Karpas-422 (cell line): ENCODE results near the gene NHSL1. TPM values are rescaled to one million over a fixed set of nuclear protein-coding genes. Genes with fewer than 3 reads are reported as not detected.

Experiments used
- DNase-seq: peaks from one replicate; pipeline ENCODE4 v3.0.0-alpha.2; 2015
- H2AFZ ChIP-seq: fragments of 200-600 bp; sonication (generic); 2 replicates; pipeline ENCODE4 v1.6.1; 2014; ENCODE audit warnings: antibody characterized with exemption, low read length, mixed read lengths
- H3K27ac ChIP-seq: fragments of 200-600 bp; sonication (generic); 2 replicates; pipeline ENCODE4 v1.5.1; 2014; ENCODE audit warnings: mild to moderate bottlenecking, low read length, moderate library complexity
- H3K27me3 ChIP-seq: fragments of 200-600 bp; sonication (generic); 2 replicates; pipeline ENCODE4 v1.6.1; 2014; ENCODE audit warnings: low read length, mixed read lengths
- H3K36me3 ChIP-seq: fragments of 200-600 bp; sonication (generic); 2 replicates; pipeline ENCODE4 v1.6.1; 2014; ENCODE audit warnings: low read length, mixed read lengths; ENCODE audit not compliant: insufficient read depth
- H3K4me1 ChIP-seq: fragments of 200-600 bp; sonication (generic); 2 replicates; pipeline ENCODE4 v1.6.1; 2014; ENCODE audit warnings: mild to moderate bottlenecking, low read length, mixed read lengths
- H3K4me2 ChIP-seq: fragments of 200-600 bp; sonication (generic); 2 replicates; pipeline ENCODE4 v1.6.1; 2014; ENCODE audit warnings: low read length, low read depth, mild to moderate bottlenecking; ENCODE audit not compliant: poor library complexity, severe bottlenecking
- H3K4me3 ChIP-seq: fragments of 200-600 bp; sonication (generic); 2 replicates; pipeline ENCODE4 v1.5.1; 2014; ENCODE audit warnings: mild to moderate bottlenecking, antibody characterized with exemption, low read length, mixed read lengths
- H3K79me2 ChIP-seq: fragments of 200-600 bp; sonication (generic); 2 replicates; pipeline ENCODE4 v1.6.1; 2014; ENCODE audit warnings: mild to moderate bottlenecking, low read length, mixed read lengths
- H3K9ac ChIP-seq: fragments of 200-600 bp; sonication (generic); 2 replicates; pipeline ENCODE4 v1.6.0; 2014; ENCODE audit warnings: low read length
- H3K9me2 ChIP-seq: fragments of 200-600 bp; sonication (generic), shearing (Covaris generic); replicated peaks from 2 replicates; pipeline ENCODE4 v1.6.0; 2014; ENCODE audit warnings: mild to moderate bottlenecking, low read length, moderate library complexity; ENCODE audit not compliant: insufficient read depth
- H3K9me3 ChIP-seq: fragments of 300-700, 200-600 bp; sonication (generic); 2 replicates; pipeline ENCODE4 v1.6.1; 2014; ENCODE audit warnings: low read length, mixed read lengths
- H4K20me1 ChIP-seq: fragments of 200-600 bp; sonication (generic); 2 replicates; pipeline ENCODE4 v1.6.1; 2014; ENCODE audit warnings: mild to moderate bottlenecking, antibody characterized with exemption, low read length, low read depth; ENCODE audit not compliant: insufficient read depth
- total RNA-seq: library from RNA; depleted of rRNA; stranded (reverse); fragments of >200 nt; shearing (Covaris generic); gene quantifications from 2 replicates; pipeline ENCODE4 v1.2.3, GENCODE V29; 2014; ENCODE audit warnings: low replicate concordance

NHSL1 gene
- total RNA-seq, 1 experiment from 2014 or later, result 2.6 TPM

DNA sequence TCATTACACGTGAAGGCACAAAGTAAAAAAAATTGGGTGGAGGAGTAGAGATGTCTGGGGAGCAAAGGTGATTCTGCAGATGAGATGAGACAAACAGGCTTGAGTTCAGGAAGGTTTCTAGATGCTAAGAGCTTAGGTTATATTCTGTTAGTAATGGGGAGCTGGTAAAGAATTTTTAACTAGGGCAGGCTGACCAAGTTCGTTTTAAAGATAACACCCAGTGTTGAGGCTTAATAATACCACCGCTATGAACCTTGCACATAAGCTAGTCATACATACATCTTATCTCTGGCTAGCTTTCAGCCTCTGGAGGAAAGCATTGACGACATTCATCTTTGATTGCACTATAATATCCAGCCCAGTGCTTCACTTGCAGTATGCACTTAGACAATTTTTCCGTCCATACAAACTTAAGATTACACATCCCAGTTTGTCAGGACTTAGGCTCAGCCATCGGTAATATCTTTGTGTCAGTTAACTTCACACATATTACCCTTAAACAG is 12.1 kb downstream of the NHSL1 start:
- Histone ChIP-seq H3K4me3 (no peak overlapping the region), H3K9ac (no peak overlapping the region), H3K9me2 (no peaks in the 10 kb centered on the region), H3K4me1 (peaks cover 3% of the 10 kb centered on the region; the same call in 1 of the 2 replicates), H2AFZ (no peak overlapping the region), H3K4me2 (no peak overlapping the region), H3K79me2 (no peaks in the 10 kb centered on the region), H3K27me3 (no peaks in the 10 kb centered on the region), H3K27ac (no peak overlapping the region), H4K20me1 (no peaks in the 10 kb centered on the region), H3K36me3 (no peaks in the 10 kb centered on the region), H3K9me3 (no peaks in the 10 kb centered on the region)
- no peak for DNase-seq

- H3K4me2 ChIP-seq, result no peak overlapping the region
- no peak overlapping the region for H2AFZ ChIP-seq
- H3K9me2 ChIP-seq, result no peaks in the 10 kb centered on the region
- no peak for DNase-seq
- H3K9ac ChIP-seq, result no peak overlapping the region
- no peak overlapping the region for H3K27ac ChIP-seq
- H3K36me3 ChIP-seq, result no peaks in the 10 kb centered on the region
- H3K4me1 ChIP-seq, result peaks cover 3% of the 10 kb centered on the region; the same call in 1 of the 2 replicates
- no peaks in the 10 kb centered on the region for H3K9me3 ChIP-seq
- no peaks in the 10 kb centered on the region for H4K20me1 ChIP-seq
- H3K4me3 ChIP-seq, result no peak overlapping the region
- no peaks in the 10 kb centered on the region for H3K79me2 ChIP-seq
- no peaks in the 10 kb centered on the region for H3K27me3 ChIP-seq
Observed at GRCh38 chr6:138486249-138487101, 12.8 kb downstream of the NHSL1 start.

GRCh38 chr6:138485586-138486248 is 13.6 kb downstream of the NHSL1 start:
- Histone ChIP-seq H3K36me3 (no peaks in the 10 kb centered on the region), H3K9me2 (no peaks in the 10 kb centered on the region), H4K20me1 (no peaks in the 10 kb centered on the region), H3K4me3 (no peak overlapping the region), H3K79me2 (no peaks in the 10 kb centered on the region), H3K9ac (no peak overlapping the region), H3K27me3 (no peaks in the 10 kb centered on the region), H3K4me2 (no peak overlapping the region), H3K4me1 (peaks cover 3% of the 10 kb centered on the region; the same call in 1 of the 2 replicates), H2AFZ (no peak overlapping the region), H3K9me3 (no peaks in the 10 kb centered on the region), H3K27ac (no peak overlapping the region)
- no peak for DNase-seq

DNA sequence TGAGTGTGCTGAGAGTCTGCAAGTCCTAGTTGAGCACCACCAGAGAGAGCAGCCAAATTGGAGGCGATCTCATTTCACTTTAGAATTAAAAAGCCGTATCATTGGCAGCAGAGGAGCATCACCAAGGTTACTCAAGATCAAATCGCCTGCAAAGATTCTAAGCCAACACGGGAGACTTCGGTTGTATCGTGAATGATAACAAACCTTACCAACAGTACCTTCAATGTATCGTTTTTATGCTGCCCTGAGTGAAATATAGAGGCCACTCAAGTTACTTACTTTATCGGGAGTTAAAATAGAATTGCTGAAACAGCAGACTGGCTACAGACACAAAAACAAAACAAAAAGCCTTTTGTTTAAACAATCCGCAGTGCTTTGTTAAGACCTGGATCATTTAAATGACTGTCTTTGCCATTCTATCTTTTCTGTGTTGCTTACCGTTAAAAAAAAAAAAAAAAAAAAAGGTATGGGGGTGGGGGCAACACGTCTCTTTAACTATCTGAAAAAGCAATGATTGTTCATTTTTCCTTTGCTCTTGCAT is 14.2 kb downstream of the NHSL1 start:
- Histone ChIP-seq H3K36me3 (no peaks in the 10 kb centered on the region), H3K9me3 (no peaks in the 10 kb centered on the region), H3K4me2 (no peak overlapping the region), H3K27ac (no peak overlapping the region), H4K20me1 (no peaks in the 10 kb centered on the region), H3K9ac (no peak overlapping the region), H3K4me1 (peaks cover 3% of the 10 kb centered on the region; the same call in 1 of the 2 replicates), H3K27me3 (no peaks in the 10 kb centered on the region), H2AFZ (no peak overlapping the region), H3K9me2 (no peaks in the 10 kb centered on the region), H3K4me3 (no peak overlapping the region), H3K79me2 (no peaks in the 10 kb centered on the region)
- no peak for DNase-seq

DNA sequence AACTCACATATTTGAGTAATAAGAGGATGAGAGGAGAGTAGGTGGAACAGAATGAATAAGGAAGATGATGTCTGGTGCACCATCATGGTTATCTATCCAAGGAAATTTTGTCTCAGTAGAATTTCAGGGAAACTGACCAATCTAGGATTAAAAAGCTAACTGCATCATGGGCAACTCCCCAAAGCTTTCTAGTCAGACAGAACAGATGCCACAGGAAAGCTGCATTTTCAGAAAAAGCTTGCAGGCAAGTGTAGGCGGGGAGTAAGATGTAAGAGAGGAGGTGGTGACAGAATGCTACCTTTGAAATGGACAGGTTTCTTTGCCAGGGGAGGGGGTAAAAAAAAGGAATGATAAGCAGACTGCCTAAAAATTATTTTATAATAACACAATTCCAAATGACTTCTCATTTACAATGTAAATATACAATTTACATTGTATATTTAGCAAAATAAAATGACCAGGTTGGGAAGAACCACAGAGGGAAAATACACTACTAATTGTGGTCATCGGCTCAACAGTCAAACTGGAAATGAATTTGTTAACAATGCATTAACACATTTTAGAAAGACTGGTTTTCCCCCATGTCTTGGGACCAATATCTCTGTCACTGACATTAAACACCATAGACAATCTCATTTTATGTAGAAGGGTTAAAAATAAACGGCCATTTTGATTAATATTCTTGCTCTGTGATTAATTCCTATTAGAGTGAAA is 15.1 kb downstream of the NHSL1 start:
- Histone ChIP-seq H3K9me2 (no peaks in the 10 kb centered on the region), H3K27me3 (no peaks in the 10 kb centered on the region), H2AFZ (no peak overlapping the region), H3K36me3 (no peaks in the 10 kb centered on the region), H3K4me2 (no peak overlapping the region), H3K4me3 (no peak overlapping the region), H4K20me1 (no peaks in the 10 kb centered on the region), H3K27ac (no peak overlapping the region), H3K9me3 (no peaks in the 10 kb centered on the region), H3K9ac (no peak overlapping the region), H3K4me1 (peaks cover 3% of the 10 kb centered on the region; the same call in 1 of the 2 replicates), H3K79me2 (no peaks in the 10 kb centered on the region)
- no peak for DNase-seq

- H3K9me3 ChIP-seq, result no peaks in the 10 kb centered on the region
- no peaks in the 10 kb centered on the region for H3K27me3 ChIP-seq
- DNase-seq, result no peak
- H3K4me3 ChIP-seq, result no peak overlapping the region
- H3K36me3 ChIP-seq, result no peaks in the 10 kb centered on the region
- no peak overlapping the region for H3K9ac ChIP-seq
- no peak overlapping the region for H3K27ac ChIP-seq
- no peaks in the 10 kb centered on the region for H3K9me2 ChIP-seq
- no peak overlapping the region for H3K4me2 ChIP-seq
- H3K4me1 ChIP-seq, result no peaks in the 10 kb centered on the region
- no peaks in the 10 kb centered on the region for H4K20me1 ChIP-seq
- H3K79me2 ChIP-seq, result no peaks in the 10 kb centered on the region
- H2AFZ ChIP-seq, result no peak overlapping the region
Observed at GRCh38 chr6:138482816-138483215, 16.5 kb downstream of the NHSL1 start.

- Histone ChIP-seq H3K4me1 (no peaks in the 10 kb centered on the region), H3K9me2 (no peaks in the 10 kb centered on the region), H3K4me2 (no peak overlapping the region), H3K79me2 (no peaks in the 10 kb centered on the region), H2AFZ (no peak overlapping the region), H4K20me1 (no peaks in the 10 kb centered on the region), H3K4me3 (no peak overlapping the region), H3K9ac (no peak overlapping the region), H3K27me3 (no peaks in the 10 kb centered on the region), H3K9me3 (no peaks in the 10 kb centered on the region), H3K27ac (no peak overlapping the region), H3K36me3 (no peaks in the 10 kb centered on the region)
- DNase-seq, result no peak
Observed at GRCh38 chr6:138480279-138480949, 18.9 kb downstream of the NHSL1 start.
